GM12878 (cell line): ENCODE data around the gene GTPBP6. TPM values are rescaled to one million over a fixed set of nuclear protein-coding genes. Genes with fewer than 3 reads are reported as not detected.

Experiments
- ATAC-seq: fragments of 200-7000 bp; cut with Tn5 transposase; 3 replicates; pipeline ENCODE4 v1.9.1; 2020; ENCODE audit warnings: mild to moderate bottlenecking, moderate library complexity
- BruUV-seq: library from RNA; stranded (reverse); fragments of 400-500 nt; replicated peaks from 2 replicates; lab custom pipeline; 2021; lab: Mats Ljungman, UMichigan
- CTCF ChIA-PET: fragments of 300-600 bp; sonication (Branson Sonifier 250); formaldehyde crosslinking; extraction: SDS; loops from one replicate; lab custom pipeline; 2021; ENCODE audit warnings: inconsistent platforms; lab: Yijun Ruan, JAX
- POLR2A ChIA-PET: fragments of 350-600 bp; formaldehyde crosslinking; extraction: SDS; loops from one replicate; lab custom pipeline; 2021; ENCODE audit warnings: inconsistent platforms; lab: Charles Lee
- RAD21 ChIA-PET: fragments of 300-600 bp; sonication (Branson Sonifier 250); formaldehyde crosslinking; loops from one replicate; lab custom pipeline; 2023; ENCODE audit warnings: antibody characterized with exemption; ENCODE audit not compliant: unreplicated experiment; lab: Charles Lee
- SMC1A ChIA-PET: fragments of 300-600 bp; sonication (Branson Sonifier 250); formaldehyde crosslinking; loops from one replicate; lab custom pipeline; 2023; ENCODE audit not compliant: unreplicated experiment, uncharacterized antibody; lab: Charles Lee
- DNase-seq: peaks from one replicate; pipeline ENCODE4 v3.0.0-alpha.2; 2011; ENCODE audit warnings: low read depth, low spot score
- FAIRE-seq: peaks from 3 replicates; lab custom pipeline; 2011; peaks lifted over from hg19 to GRCh38; lab: Jason Lieb, UNC
- H2AFZ ChIP-seq: 2 replicates; pipeline ENCODE4 v1.6.0; 2011; ENCODE audit warnings: low read depth, low read length, control low read depth; ENCODE audit not compliant: control insufficient read depth
- H3K27ac ChIP-seq: 2 replicates; pipeline ENCODE4 v1.5.1; 2011; ENCODE audit warnings: control low read depth; ENCODE audit not compliant: control insufficient read depth, insufficient read depth
- H3K27me3 ChIP-seq, 2 experiments: replicated peaks in 1 of 2; 2 replicates each; pipeline versions ENCODE4 v1.6.0 to v1.6.1; 2011; ENCODE audit warnings: low read length in 1 of 2; ENCODE audit not compliant: control insufficient read depth in 2 of 2, insufficient read depth in 2 of 2
- H3K36me3 ChIP-seq, 2 experiments: 2 replicates each; pipeline ENCODE4 v1.5.1; 2011; ENCODE audit warnings: low read length in 1 of 2; ENCODE audit not compliant: control insufficient read depth in 2 of 2, insufficient read depth in 2 of 2
- H3K4me1 ChIP-seq: 2 replicates; pipeline ENCODE4 v1.6.1; 2011; ENCODE audit warnings: mild to moderate bottlenecking, low read length, moderate library complexity, mixed read lengths; ENCODE audit not compliant: control insufficient read depth, insufficient read depth
- H3K4me2 ChIP-seq: 2 replicates; pipeline ENCODE4 v1.6.0; 2011; ENCODE audit warnings: control low read depth; ENCODE audit not compliant: control insufficient read depth, insufficient read depth
- H3K4me3 ChIP-seq: fragments of 200-600 bp; sonication (generic); 2 replicates; pipeline ENCODE4 v1.5.1; 2016
- H3K79me2 ChIP-seq: 2 replicates; pipeline ENCODE4 v1.6.0; 2011; ENCODE audit warnings: low read length; ENCODE audit not compliant: control insufficient read depth, insufficient read depth
- H3K9ac ChIP-seq: 2 replicates; pipeline ENCODE4 v1.8.0; 2011; ENCODE audit warnings: low read length, control low read depth, mixed read lengths; ENCODE audit not compliant: control insufficient read depth, insufficient read depth
- H3K9me3 ChIP-seq: replicated peaks from 3 replicates; pipeline ENCODE4 v1.5.1; 2011; ENCODE audit warnings: mild to moderate bottlenecking, low read length; ENCODE audit not compliant: control insufficient read depth, insufficient read depth
- H4K20me1 ChIP-seq: 2 replicates; pipeline ENCODE4 v1.6.0; 2011; ENCODE audit not compliant: control insufficient read depth, insufficient read depth
- ASH2L ChIP-seq: fragments of 300-600, 200-600 bp; sonication (generic); IDR thresholded peaks from 2 replicates; pipeline ENCODE4 v1.6.1; 2017; ENCODE audit warnings: low read depth, mild to moderate bottlenecking, borderline replicate concordance
- CBX3 ChIP-seq: fragments of 200-600 bp; sonication (generic); IDR thresholded peaks from 2 replicates; pipeline ENCODE4 v1.6.1; 2016; ENCODE audit warnings: low read depth, borderline replicate concordance
- CREM ChIP-seq: IDR thresholded peaks from 2 replicates; pipeline ENCODE4 v1.6.1; 2014; ENCODE audit warnings: antibody characterized with exemption, low read depth
- HCFC1 ChIP-seq: fragments of 150-350 bp; IDR thresholded peaks from 2 replicates; pipeline ENCODE4 v1.6.1; 2014; ENCODE audit warnings: low read length
- JUNB ChIP-seq: IDR thresholded peaks from 2 replicates; pipeline ENCODE4 v1.6.1; 2016; ENCODE audit warnings: antibody characterized with exemption, mild to moderate bottlenecking
- MEF2A ChIP-seq: IDR thresholded peaks from 2 replicates; pipeline ENCODE4 v1.6.1; 2011; ENCODE audit warnings: low read depth, mild to moderate bottlenecking, low read length, moderate library complexity; ENCODE audit not compliant: insufficient read depth
- SMC3 ChIP-seq: IDR thresholded peaks from 2 replicates; pipeline ENCODE4 v1.6.1; 2011; ENCODE audit warnings: low read length, improper control_type of control experiment, borderline replicate concordance
- SREBF2 ChIP-seq: IDR thresholded peaks from 2 replicates; pipeline ENCODE4 v1.6.1; 2012; ENCODE audit warnings: mild to moderate bottlenecking, low read length
- WRNIP1 ChIP-seq: IDR thresholded peaks from 2 replicates; pipeline ENCODE4 v1.6.1; 2011; ENCODE audit warnings: low read depth, low read length, improper control_type of control experiment, borderline replicate concordance
- WGBS: methylation state at CpG from one replicate; pipeline ENCODE4 v1.1.6; 2016; ENCODE audit warnings: low lambda C conversion rate; ENCODE audit not compliant: insufficient replicate concordance, insufficient coverage; ENCODE audit errors: missing lambda C conversion rate; 5-methylcytosine and 5-hydroxymethylcytosine counted together
- in situ Hi-C: fragments of 300-500 bp; cut with MboI; formaldehyde crosslinking; loops from 9 replicates; pipeline ENCODE4 v1.14.3; 2018; ENCODE audit warnings: mixed read lengths
- intact Hi-C: fragments of 100-400 bp; cut with micrococcal nuclease; formaldehyde crosslinking; loops from one replicate; pipeline ENCODE4 v1.14.2; 2022; ENCODE audit not compliant: unreplicated experiment
- polyA plus RNA-seq, 11 experiments: library from polyadenylated mRNA; depleted of rRNA in 4 of 11; unstranded in 6 of 11; stranded (reverse) in 5 of 11; fragments of >200 nt; fragmentation: Nextera tagmentation in 4 of 11; fragmentation: Illumina TruSeq in 1 of 11; extraction: Ambion mirVana in 4 of 11; extraction: Trizol in 1 of 11; gene quantifications; 1 replicate in 1 of 11; 2 replicates in 10 of 11; pipeline versions ENCODE4 v1.2.1 to v1.2.3, GENCODE V29; 2011 to 2016; ENCODE audit warnings: inconsistent platforms in 2 of 11, missing spikeins in 2 of 11, low read depth in 1 of 11
- total RNA-seq, 4 experiments: library from RNA; depleted of rRNA in 3 of 4; stranded (reverse); fragments of >200 nt in 3 of 4; fragmentation: Illumina TruSeq in 1 of 4; extraction: Trizol in 1 of 4; gene quantifications; 2 replicates each; pipeline versions ENCODE4 v1.2.1 to v1.2.3, GENCODE V29; 2013 to 2021
- TF ChIP-seq, protein P1 (sequence below): IDR thresholded peaks from 2 replicates; pipeline ENCODE4 v1.6.1; 2012; ENCODE audit warnings: low read depth, low read length, improper control_type of control experiment
- TF ChIP-seq, protein P2 (sequence below): IDR thresholded peaks from 2 replicates; pipeline ENCODE4 v1.6.1; 2011; ENCODE audit warnings: mild to moderate bottlenecking, low read depth, low read length, moderate library complexity; ENCODE audit not compliant: insufficient replicate concordance
- TF ChIP-seq, protein P3 (sequence below): fragments of 450-650 bp; formaldehyde crosslinking; IDR thresholded peaks from 2 replicates; pipeline ENCODE4 v1.4.0; 2020; ENCODE audit warnings: mild to moderate bottlenecking, moderate library complexity

GTPBP6 gene
- total and polyA plus RNA-seq, 10 of the 15 experiments (the other 5 are each of a cell fraction or from before 2014, with no cell fraction given), result 0.31 to 71.0 (median 21.1) TPM

DNA sequence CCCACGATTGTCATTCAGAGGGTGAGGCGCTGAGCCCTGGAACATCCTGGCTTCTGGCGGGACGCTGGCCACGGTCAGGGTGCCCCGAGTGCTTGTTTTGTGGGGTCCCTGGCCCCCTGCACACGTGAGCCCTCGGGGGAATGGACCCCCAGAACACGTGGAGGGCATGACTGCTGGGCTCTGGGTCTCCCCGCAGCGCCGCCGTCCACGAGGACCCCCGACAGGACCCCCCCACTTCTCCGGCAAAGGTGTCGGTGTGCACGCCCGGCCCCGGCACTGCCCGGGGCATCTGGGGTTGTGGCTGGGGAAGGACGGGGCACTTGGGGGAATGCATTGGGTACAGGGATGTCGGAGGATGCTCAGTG lies 13.9 kb upstream of the GTPBP6 start:
- in situ Hi-C loops, result no loop called here
- Histone ChIP-seq H3K9me3 (no peaks in the 10 kb centered on the region; the same call in 1 of the 3 replicates), H3K9ac (no peak overlapping the region), H3K4me1 (no peaks in the 10 kb centered on the region), H3K27me3 (no peaks in the 10 kb centered on the region), H4K20me1 (no peaks in the 10 kb centered on the region), H3K4me3 (no peak overlapping the region), H3K79me2 (no peaks in the 10 kb centered on the region), H3K27ac (no peak overlapping the region), H2AFZ (no peak overlapping the region), H3K4me2 (no peak overlapping the region), H3K36me3 (no peaks in the 10 kb centered on the region)
- TF ChIP-seq SREBF2, result no peak
- TF ChIP-seq, protein P1, sequence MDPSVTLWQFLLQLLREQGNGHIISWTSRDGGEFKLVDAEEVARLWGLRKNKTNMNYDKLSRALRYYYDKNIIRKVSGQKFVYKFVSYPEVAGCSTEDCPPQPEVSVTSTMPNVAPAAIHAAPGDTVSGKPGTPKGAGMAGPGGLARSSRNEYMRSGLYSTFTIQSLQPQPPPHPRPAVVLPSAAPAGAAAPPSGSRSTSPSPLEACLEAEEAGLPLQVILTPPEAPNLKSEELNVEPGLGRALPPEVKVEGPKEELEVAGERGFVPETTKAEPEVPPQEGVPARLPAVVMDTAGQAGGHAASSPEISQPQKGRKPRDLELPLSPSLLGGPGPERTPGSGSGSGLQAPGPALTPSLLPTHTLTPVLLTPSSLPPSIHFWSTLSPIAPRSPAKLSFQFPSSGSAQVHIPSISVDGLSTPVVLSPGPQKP, result no peak
- TF ChIP-seq, protein P2, sequence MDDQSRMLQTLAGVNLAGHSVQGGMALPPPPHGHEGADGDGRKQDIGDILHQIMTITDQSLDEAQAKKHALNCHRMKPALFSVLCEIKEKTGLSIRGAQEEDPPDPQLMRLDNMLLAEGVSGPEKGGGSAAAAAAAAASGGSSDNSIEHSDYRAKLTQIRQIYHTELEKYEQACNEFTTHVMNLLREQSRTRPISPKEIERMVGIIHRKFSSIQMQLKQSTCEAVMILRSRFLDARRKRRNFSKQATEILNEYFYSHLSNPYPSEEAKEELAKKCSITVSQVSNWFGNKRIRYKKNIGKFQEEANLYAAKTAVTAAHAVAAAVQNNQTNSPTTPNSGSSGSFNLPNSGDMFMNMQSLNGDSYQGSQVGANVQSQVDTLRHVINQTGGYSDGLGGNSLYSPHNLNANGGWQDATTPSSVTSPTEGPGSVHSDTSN, result no peak
- TF ChIP-seq SMC3, result no peak
- no peak for TF ChIP-seq HCFC1
- no peak for TF ChIP-seq CREM
- TF ChIP-seq CBX3, result no peak
- TF ChIP-seq, protein P3, sequence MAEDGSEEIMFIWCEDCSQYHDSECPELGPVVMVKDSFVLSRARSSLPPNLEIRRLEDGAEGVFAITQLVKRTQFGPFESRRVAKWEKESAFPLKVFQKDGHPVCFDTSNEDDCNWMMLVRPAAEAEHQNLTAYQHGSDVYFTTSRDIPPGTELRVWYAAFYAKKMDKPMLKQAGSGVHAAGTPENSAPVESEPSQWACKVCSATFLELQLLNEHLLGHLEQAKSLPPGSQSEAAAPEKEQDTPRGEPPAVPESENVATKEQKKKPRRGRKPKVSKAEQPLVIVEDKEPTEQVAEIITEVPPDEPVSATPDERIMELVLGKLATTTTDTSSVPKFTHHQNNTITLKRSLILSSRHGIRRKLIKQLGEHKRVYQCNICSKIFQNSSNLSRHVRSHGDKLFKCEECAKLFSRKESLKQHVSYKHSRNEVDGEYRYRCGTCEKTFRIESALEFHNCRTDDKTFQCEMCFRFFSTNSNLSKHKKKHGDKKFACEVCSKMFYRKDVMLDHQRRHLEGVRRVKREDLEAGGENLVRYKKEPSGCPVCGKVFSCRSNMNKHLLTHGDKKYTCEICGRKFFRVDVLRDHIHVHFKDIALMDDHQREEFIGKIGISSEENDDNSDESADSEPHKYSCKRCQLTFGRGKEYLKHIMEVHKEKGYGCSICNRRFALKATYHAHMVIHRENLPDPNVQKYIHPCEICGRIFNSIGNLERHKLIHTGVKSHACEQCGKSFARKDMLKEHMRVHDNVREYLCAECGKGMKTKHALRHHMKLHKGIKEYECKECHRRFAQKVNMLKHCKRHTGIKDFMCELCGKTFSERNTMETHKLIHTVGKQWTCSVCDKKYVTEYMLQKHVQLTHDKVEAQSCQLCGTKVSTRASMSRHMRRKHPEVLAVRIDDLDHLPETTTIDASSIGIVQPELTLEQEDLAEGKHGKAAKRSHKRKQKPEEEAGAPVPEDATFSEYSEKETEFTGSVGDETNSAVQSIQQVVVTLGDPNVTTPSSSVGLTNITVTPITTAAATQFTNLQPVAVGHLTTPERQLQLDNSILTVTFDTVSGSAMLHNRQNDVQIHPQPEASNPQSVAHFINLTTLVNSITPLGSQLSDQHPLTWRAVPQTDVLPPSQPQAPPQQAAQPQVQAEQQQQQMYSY (CRISPR knock-in tag), result no peak
- TF ChIP-seq WRNIP1, result no peak
- no peak for TF ChIP-seq ASH2L
- TF ChIP-seq MEF2A, result no peak
- no peak for TF ChIP-seq JUNB
- ChIA-PET SMC1A (no interaction called here), POLR2A (no interaction called here), CTCF (no interaction called here), RAD21 (no interaction called here)
- no peak for FAIRE-seq
- 86% methylated on average over 21 of the region's 23 CpGs for WGBS
- intact Hi-C loops, result no loop called here
- DNase-seq, result no peak
- no TSS peak for BruUV-seq
- ATAC-seq, result no peak
